ENCODE data around the gene GMNN.

GRCh38 chr6:24831771-24832716 is 57.3 kb downstream of the GMNN start:
- TF ChIP-seq CTCF (IDR thresholded peaks at IDR 0.05; ENCODE audit: low read depth, low read length): no peak
- no peak for TF ChIP-seq POLR2A (IDR thresholded peaks at IDR 0.05; ENCODE audit: extremely low read depth, insufficient read length)
- no peak for TF ChIP-seq MYC (IDR thresholded peaks at IDR 0.05; ENCODE audit: low read depth, low read length)
- TF ChIP-seq MAX (IDR thresholded peaks at IDR 0.05; ENCODE audit: low read depth, low read length): no peak
